HG03097 (cell line): Measurements from ENCODE around the gene DDC.
"Not testable (repeated sequence)": the region's sequence is repeated elsewhere in the genome, so short reads cannot be mapped to it uniquely, and the experiment has no call there.

Experiments used
- ATAC-seq: cut with Tn5 transposase; IDR thresholded peaks from one replicate; pipeline ENCODE4 v1.9.1; 2021; ENCODE audit not compliant: unreplicated experiment, low FRiP score

Gene DDC

GRCh38 chr7:50590535-50590934 is 25.3 kb upstream of the DDC start:
- ATAC-seq = no peak

DNA sequence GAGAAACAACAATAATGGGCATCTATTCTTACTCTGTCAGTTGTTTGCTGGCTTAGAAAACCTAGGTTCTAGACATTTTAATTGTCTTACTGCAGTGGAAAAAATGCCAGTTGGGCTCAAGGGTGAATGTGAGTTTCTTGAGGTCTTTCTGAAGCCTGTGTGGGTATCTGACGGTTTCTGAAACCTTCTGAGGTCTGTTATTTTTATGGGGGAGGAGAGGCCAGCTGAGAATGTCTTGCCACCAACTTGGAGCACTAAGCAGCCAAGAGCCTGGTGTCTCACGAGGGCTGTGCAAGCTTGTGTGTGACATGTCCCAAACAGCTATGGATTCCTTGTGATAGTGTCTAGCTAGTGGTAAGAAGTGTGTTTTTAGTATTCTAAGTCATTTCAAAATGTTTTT is 24.2 kb upstream of the DDC start:
- ATAC-seq = no peak

GRCh38 chr7:50588937-50589336 is 23.7 kb upstream of the DDC start:
- no peak for ATAC-seq

- no peak for ATAC-seq
These were observed 22.5 kb upstream of the DDC start for GRCh38 chr7:50587737-50588136.

- no peak for ATAC-seq
These were observed 19.7 kb upstream of the DDC start for GRCh38 chr7:50584793-50585408.

DNA sequence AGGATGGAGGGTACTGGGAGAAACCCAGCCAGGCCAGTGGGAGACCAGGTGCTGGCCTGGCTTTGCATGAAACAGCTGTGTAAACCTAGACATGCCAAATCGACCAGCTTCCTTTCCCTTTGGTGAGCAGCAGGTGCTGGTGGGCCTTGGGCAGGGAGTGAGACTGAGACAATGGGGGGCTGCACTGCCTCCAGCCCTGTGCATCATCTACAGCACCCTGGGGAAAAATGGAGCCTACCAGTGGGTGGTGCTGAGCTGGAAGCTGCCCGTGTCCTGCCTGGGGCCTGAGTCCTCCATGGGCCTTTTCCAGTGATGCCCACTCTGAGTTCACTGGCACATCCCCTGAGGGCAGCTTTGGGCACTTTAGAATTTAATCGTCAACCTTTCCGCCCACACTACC is 19.2 kb upstream of the DDC start:
- ATAC-seq = no peak

DNA sequence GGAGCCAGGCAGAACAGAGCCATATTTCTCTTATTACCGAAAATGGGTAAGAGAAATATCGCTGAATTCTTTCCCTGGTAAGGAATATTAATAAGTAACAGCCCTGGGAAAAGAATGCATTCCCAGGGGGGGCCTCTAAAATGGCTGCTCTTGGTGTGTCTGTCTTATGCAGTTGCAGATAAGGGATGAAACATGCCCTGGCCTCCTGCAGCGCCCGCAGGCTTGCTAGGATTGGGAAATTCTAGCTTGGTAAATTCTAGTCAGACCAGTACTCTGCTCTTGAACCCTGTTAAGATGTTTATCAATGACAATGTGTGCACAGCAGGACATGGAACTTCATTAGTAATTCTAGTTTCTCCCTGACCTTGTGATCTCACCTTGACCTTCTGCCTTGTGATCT is 18.1 kb upstream of the DDC start:
- ATAC-seq = not testable (repeated sequence)

- ATAC-seq = not testable (repeated sequence)
These were observed 17.1 kb upstream of the DDC start for GRCh38 chr7:50582271-50582670.

DNA sequence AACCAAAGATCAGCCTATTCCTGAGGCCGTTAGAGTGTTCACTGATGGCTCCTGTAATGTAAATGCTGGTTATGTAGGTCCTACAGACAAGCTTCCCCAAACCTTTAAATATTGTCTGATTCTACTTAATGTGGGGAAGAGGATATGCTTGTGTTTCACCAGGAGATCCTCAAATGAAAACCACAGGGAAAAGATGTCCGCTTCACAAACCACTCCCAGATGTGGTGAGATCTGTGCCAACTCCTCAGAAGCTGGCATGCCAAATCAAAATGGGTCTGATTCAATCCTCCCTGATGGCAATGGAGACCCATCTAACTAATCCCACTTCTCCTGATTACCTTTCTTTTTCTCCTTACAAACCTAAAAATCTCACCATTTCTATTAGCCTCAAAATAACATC is 15.5 kb upstream of the DDC start:
- not testable (repeated sequence) for ATAC-seq

DNA sequence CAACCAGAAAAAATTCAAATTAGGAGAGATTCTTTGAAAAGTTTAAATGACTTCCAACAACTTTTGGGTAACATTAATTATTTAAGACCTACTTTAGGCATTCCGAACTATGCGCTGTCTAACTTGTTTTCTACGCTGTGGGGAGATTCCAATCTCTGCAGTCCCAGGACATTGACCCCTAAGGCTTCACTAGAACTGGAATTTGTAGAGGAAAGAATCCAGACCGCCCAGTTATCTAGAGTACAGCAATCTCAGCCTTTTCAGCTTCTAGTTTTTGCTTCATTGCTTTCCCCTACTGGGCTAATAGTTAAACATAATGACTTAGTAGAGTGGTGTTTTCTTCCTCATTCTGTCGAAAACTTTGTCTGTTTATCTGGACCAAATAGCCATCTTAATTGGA is 14.9 kb upstream of the DDC start:
- no peak for ATAC-seq

- ATAC-seq = not testable (repeated sequence)
These were observed 12.9 kb upstream of the DDC start for GRCh38 chr7:50578105-50578504.

- ATAC-seq = no peak
These were observed 12.4 kb upstream of the DDC start for GRCh38 chr7:50577569-50577968.

GRCh38 chr7:50576388-50576787 is 11.2 kb upstream of the DDC start:
- ATAC-seq = not testable (repeated sequence)

GRCh38 chr7:50567715-50568261 is 2.6 kb upstream of the DDC start:
- ATAC-seq = no peak

- ATAC-seq = no peak
These were observed 772 bp upstream of the DDC start for GRCh38 chr7:50565977-50566376.

DNA sequence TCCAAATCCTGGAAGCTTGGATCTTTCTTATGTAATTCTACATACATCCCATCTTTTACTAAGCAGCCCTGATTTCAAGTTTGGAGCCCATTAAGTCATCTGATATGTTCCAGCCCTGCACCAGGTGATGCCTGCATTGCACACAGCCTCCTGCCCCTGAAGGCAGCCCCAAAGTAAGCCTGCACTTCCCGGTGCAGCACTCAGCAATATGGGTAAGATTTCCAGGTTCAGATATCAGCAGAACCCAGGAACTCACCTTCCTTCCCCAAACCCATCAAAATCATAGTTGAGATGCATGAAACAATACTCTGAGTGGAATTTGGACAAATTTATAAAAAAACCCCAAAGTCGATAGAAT is 333 bp upstream of the DDC start:
- no peak for ATAC-seq

DNA sequence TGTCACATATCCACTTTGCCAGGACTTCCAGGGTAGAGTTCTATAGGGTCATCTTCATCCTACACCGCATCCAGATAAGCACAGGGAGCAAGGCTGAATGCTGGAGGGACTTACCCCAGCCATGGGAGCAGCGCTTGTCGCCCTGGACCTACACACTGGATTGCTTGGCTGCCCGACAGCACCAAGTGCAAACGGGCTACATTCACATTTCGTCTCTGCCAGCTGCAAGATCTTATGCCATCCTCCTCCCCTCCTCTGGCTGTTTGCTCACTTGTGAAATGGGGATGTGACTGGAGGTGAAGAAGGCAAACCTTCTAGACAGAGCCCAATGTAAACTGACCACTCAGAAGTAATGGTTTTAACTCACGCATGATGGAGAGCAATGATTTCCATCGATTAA is 1.0 kb downstream of the DDC start:
- no peak for ATAC-seq

DNA sequence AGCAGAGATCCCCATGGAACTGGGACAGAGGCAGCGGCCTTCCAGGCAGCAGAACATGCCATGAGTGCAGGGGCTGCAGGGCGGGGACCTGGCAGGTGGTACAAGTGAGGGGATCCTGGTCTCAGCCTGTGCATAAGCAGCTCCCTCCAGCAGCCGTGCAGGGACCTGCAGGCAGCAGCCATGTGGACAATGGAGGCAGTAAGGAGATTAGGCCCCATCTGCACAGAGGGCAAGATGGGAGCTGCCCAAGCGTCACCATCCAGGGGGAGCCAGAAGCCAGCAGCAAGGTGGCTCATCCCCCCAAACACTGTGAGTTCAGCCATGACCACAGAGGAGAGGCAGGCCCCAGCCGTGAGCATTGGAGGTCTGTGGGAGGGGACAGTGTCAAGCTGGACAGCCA is 3.1 kb downstream of the DDC start:
- no peak for ATAC-seq

GRCh38 chr7:50560865-50561351 is 4.3 kb downstream of the DDC start:
- ATAC-seq = no peak

- ATAC-seq = no peak
These were observed 5.3 kb downstream of the DDC start for GRCh38 chr7:50559881-50560280.

- no peak for ATAC-seq
These were observed 6.7 kb downstream of the DDC start for GRCh38 chr7:50558294-50559053.

DNA sequence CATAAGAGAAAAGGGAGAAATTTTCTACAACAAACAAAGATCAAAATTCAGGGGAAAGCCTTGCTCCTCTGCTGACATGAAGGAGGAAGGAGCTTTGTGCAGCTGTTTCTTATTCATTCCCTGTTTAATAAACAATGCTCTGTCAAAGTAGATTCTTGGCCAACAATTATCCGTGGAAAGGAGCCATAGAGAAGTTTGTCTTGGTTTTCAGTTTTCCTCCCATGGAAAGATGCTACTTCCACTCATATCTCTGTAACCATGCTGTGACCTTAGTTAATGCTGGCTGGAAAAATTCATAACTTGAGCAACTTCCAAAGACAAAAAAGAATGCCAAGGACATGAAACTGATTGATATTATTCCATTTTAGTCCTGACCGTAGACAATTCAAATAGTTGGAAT is 8.1 kb downstream of the DDC start:
- ATAC-seq = no peak
